Dedifferentiated amniotic fluid mesenchymal stem cell (primary cell): ENCODE data around the gene INTS12.

Experiments used
- DNase-seq: peaks from one replicate; pipeline ENCODE4 v3.0.0-alpha.2; 2016; ENCODE audit errors: extremely low spot score

INTS12 gene

GRCh38 chr4:105683038-105683437, 25.5 kb downstream of the INTS12 start:
- DNase-seq, result no peak

GRCh38 chr4:105679186-105679585, 29.3 kb downstream of the INTS12 start:
- DNase-seq, result no peak

- no peak for DNase-seq
Observed at GRCh38 chr4:105677709-105678108, 30.8 kb downstream of the INTS12 start.

GRCh38 chr4:105674011-105674410, 34.5 kb downstream of the INTS12 start:
- DNase-seq, result no peak

- no peak for DNase-seq
Observed at GRCh38 chr4:105671301-105671700, 37.2 kb downstream of the INTS12 start.

- no peak for DNase-seq
Observed at GRCh38 chr4:105670684-105671083, 37.8 kb downstream of the INTS12 start.

- DNase-seq, result no peak
Observed at GRCh38 chr4:105666693-105667092, 41.8 kb downstream of the INTS12 start.

- DNase-seq, result no peak
Observed at GRCh38 chr4:105662935-105663675, 45.4 kb downstream of the INTS12 start.

- DNase-seq, result no peak
Observed at GRCh38 chr4:105661028-105661427, 47.5 kb downstream of the INTS12 start.

GRCh38 chr4:105659190-105659589, 49.3 kb downstream of the INTS12 start:
- DNase-seq, result no peak

- DNase-seq, result no peak
Observed at GRCh38 chr4:105657117-105657765, 51.2 kb downstream of the INTS12 start.

GRCh38 chr4:105652286-105652888, 56.1 kb downstream of the INTS12 start:
- no peak for DNase-seq

GRCh38 chr4:105651884-105652283, 56.6 kb downstream of the INTS12 start:
- no peak for DNase-seq

- DNase-seq, result no peak
Observed at GRCh38 chr4:105650190-105650589, 58.3 kb downstream of the INTS12 start.

GRCh38 chr4:105645440-105645839, 63.0 kb downstream of the INTS12 start:
- no peak for DNase-seq

GRCh38 chr4:105644257-105644656, 64.2 kb downstream of the INTS12 start:
- no peak for DNase-seq

- DNase-seq, result no peak
Observed at GRCh38 chr4:105641845-105642244, 66.6 kb downstream of the INTS12 start.

- no peak for DNase-seq
Observed at GRCh38 chr4:105637408-105638176, 70.9 kb downstream of the INTS12 start.

- no peak for DNase-seq
Observed at GRCh38 chr4:105634402-105635080, 73.9 kb downstream of the INTS12 start.

- DNase-seq, result no peak
Observed at GRCh38 chr4:105633241-105633640, 75.2 kb downstream of the INTS12 start.
